Measurements from ENCODE around the gene KLK12.

Gene KLK12, protein sequence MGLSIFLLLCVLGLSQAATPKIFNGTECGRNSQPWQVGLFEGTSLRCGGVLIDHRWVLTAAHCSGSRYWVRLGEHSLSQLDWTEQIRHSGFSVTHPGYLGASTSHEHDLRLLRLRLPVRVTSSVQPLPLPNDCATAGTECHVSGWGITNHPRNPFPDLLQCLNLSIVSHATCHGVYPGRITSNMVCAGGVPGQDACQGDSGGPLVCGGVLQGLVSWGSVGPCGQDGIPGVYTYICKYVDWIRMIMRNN

DNA sequence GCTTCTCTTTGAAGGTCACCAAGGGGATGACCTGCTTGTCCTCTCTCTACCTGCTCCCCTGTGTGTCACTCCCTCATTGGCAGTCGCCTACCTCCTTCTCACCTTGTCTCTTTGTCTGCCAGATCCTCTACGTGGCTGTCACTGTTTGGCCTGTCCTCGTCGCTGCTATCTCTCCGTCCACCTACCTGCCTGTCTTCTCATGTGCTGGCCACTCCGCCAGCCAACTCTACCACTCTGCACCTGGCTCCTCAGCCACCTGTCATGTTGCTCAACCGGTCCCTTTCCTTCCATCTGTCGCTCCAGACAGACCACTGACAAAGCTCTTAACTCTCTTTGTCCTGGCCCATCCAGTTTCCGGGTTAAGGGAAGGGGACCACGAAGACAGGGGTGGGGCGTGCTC lies at the start of gene KLK12:
Gene KLK12 (minus strand): TSS at position 299 of the 400 bp plus-strand sequence. CDS start 381 bp downstream, outside the sequence.
- no peak for DNase-seq (ENCODE audit: low read depth in 1 of 2, low spot score in 1 of 2)

GRCh38 chr19:51084505-51084904 lies 49.7 kb upstream of the KLK12 start:
- no peak for DNase-seq (ENCODE audit: low read depth in 1 of 2, low spot score in 1 of 2)

GRCh38 chr19:51083783-51084182 lies 49.0 kb upstream of the KLK12 start:
- no peak for DNase-seq (ENCODE audit: low read depth in 1 of 2, low spot score in 1 of 2)

DNA sequence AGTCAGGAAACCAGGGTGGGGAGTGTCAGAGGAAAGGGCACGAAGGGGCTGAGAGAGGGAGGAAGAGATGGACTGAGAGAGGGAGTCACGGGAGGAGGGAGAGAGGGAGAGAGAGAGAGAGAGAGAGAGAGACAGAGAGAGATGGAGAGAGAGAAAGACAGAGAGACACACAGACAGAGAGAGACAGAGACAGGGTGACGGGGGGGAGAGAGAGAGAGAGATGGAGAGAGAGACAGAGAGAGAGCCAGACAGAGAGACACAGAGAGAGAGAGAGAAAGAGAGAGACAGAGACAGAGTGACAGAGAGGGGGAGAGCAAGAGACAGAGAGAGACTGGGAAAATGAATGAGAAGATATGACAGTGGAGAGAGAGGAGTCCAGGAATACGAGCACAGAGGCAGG lies 48.4 kb upstream of the KLK12 start:
- DNase-seq (ENCODE audit: low read depth in 1 of 2, low spot score in 1 of 2), result no peak

- DNase-seq (ENCODE audit: low read depth in 1 of 2, low spot score in 1 of 2), result no peak
Observed at GRCh38 chr19:51082611-51083010, 47.8 kb upstream of the KLK12 start, which contains the start of gene KLK14. TSS of gene KLK14 (minus strand) at chr19:51082887. CDS start at chr19:51082614, 273 bp downstream.

DNA sequence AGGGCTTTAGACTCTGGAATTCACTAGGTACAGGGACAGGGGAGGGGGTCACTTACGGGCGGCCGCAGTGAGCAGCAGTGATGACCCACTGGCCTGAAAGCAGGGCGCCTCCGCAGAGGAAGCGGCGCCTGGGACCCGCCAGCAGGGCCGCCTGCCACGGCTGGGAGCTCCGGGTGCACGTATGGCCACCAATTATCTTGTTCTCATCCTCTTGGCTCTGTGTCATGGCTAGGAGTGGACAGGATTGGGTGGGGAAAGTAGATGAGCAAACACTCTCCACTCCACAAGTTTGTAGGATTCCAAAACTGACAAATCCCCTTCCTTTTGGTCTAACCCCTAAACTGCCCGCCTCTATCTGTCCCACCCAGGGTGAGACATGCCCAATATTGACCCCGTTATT lies 46.7 kb upstream of the KLK12 start:
- DNase-seq (ENCODE audit: low read depth in 1 of 2, low spot score in 1 of 2), result no peak

DNA sequence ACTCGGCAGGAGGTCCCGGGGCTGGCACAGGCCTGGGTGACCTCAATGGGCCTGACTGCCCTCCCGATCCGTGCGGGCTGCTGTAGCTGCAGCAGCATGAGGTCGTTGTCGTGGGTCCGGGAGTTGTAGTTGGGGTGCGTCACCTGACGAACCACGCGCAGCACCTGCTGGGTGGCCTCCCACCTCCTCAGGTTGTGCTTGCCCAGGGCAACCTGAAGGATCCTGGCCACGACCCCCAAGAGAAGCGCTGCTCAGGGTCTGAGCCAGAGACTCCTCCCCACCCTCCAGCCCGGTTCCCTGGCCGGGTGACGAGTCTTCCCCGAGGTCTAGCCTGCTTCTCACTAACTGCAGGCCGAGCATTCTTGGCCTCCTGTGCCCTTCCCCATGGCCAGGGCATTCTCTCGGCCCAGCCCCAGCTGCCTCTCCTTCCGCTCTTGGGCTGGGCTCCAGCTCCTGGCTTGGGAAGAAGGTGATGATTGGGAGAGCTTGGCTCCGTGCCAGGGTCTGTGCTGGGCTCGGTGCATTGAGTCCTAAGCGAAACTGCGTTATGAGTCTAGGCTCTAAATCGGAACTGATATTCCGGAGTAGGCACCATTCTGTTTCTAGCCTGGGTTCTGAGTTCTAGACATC lies 44.8 kb upstream of the KLK12 start:
- no peak for DNase-seq (ENCODE audit: low read depth in 1 of 2, low spot score in 1 of 2)

- DNase-seq (ENCODE audit: low read depth in 1 of 2, low spot score in 1 of 2), result no peak
Observed at GRCh38 chr19:51078731-51079130, 43.9 kb upstream of the KLK12 start.

GRCh38 chr19:51078104-51078503 lies 43.3 kb upstream of the KLK12 start:
- no peak for DNase-seq (ENCODE audit: low read depth in 1 of 2, low spot score in 1 of 2)

DNA sequence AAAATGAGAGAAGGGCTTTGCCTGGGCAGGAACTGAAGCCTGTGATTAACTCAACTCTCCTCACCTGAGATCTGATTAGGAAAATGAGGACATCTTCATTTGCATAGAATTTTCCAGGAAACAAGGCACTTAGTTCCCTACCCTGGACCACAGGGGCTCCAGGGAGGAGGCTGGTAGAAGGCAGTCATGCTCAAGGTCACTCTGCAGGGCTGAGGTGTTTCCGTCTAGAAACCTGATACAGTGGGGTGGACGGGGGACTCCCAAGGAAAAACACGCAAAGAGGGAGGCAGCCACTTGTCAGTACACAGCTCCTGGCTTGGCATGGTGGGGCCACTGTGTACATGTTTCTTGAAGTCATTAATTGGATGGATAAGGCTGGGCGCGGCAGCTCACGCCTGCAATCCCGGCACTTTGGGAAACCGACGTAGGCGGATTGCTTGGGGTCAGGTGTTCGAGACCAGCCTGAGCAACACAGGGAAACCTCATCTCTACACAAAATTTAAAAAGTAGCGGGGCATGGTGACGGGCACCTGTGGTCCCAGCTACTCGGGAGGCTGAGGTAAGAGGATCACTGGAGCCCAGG lies 41.9 kb upstream of the KLK12 start:
- DNase-seq (ENCODE audit: low read depth in 1 of 2, low spot score in 1 of 2), result no peak

GRCh38 chr19:51075998-51076397 lies 41.2 kb upstream of the KLK12 start:
- no peak for DNase-seq (ENCODE audit: low read depth in 1 of 2, low spot score in 1 of 2)

DNA sequence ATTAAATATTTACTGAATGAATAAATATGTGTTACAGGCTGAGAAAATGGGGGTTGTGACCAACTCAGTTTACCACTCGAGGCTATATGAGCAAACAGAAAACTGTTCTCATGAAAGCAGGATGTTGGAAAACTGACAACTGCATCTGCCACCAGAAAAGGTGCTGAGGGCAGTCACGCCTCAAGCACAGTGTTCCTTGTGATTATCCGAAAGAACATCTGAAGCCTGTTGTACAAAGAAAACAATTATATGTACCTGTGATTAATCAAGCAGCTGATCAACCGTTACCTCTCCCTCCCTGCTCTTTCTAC lies 36.2 kb upstream of the KLK12 start:
- no peak for DNase-seq (ENCODE audit: low read depth in 1 of 2, low spot score in 1 of 2)

DNA sequence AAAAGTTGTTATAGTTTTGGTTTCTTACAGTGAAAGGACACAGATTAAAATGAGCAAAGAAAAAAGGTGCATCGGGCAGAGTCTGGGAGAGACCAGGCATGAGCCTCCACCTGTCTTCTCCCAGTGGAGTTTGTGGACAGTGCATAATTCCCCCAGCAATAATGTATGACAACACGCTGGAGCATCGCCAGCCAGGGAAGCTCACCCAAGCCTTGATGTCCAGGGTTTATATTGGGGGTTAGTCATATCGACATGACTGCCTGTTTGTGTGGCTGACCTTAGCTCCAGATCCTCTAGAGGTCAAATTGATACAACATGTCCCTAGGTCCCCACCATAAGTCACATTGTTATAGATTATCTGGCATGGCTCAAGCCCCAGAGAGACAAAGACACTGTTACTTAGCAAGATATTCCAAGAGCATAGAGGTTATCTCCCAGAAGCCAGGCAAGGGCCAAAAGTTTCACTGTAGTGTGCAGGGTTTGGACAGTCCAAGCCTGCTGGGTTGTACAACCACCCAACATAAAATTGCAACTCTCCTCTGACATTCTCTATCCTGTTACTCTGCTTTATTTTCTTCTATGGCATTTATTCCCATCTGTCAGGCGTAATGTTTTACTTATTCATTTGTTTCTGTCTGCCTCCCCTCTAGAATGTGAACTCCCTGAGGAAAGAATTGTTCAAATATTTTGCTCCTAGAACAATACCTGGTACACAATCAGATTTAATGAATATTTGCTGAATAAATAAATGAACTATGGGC lies 35.7 kb upstream of the KLK12 start:
- no peak for DNase-seq (ENCODE audit: low read depth in 1 of 2, low spot score in 1 of 2)

DNA sequence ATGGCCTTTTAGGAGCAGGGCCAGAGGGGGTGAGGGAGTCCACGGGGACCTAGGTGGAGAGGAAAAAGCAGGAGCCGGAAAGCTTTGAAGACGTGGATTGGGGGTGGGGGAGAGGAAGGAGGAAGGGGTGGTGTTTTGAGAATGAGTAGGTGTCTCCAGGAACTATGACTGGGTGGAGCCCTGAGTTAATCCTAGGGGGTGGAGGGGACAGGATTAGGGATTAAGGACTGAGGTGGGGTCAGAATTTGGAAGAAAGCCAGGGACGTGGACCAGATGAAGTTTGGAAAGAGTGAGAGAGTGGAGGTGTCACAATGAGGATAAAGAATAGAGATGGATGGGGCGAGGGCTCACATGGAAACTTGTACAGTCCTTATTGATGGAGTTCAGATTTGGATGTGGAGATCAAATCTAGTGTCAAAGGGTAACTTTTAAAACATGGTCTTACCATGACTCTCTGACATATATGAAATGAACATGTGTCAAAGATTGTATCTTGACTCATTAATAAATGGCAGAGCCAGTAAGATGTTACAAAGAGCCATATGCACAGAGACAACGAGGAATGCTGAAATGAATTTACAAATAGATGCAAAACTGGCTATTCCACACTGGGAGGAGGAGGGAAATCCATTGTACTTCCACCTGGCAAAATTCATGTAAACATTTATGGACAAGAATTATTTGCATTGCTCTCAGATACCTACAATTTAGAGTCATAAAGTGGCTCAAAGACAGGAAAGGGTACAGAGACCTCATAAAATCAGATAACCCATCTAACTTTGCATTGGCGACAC lies 31.8 kb upstream of the KLK12 start:
- DNase-seq (ENCODE audit: low read depth in 1 of 2, low spot score in 1 of 2), result no peak

DNA sequence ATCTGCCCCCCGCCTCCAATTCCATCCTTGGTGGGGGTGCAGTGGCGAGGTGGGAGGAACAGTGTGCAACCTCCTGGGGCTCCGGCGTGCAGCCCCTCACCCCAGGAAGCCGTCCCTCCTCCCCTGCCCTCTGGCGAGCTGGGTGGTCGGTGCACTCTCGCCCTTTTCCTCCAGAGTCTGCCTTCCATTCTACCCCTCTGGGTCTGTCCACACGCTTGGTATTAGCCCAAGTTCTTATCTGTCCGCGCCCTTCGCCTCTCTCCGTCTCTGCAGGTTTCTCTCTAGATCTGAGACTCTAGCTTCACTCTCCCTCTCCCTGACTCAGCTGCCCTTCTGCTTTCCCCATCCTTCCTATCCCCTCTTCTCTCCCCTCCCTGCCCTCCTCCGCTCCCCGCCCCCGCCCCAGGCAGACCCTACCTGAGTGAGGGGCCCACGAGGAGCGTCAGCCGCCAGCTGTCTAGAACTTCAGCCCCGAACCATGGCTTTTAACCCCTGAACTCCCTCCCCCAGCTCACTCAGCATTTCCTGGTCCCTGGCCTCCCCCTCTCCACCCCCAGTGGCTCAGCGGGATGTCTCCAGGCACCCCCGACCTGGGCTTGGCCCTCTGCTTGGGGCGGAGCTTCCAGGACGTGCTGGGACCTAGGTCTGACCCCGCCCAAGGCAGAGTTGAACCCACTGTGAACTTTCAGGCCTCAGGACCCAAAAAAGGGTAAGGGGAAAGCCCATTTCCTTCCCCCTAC lies 30.6 kb upstream of the KLK12 start:
- no peak for DNase-seq (ENCODE audit: low read depth in 1 of 2, low spot score in 1 of 2)

DNA sequence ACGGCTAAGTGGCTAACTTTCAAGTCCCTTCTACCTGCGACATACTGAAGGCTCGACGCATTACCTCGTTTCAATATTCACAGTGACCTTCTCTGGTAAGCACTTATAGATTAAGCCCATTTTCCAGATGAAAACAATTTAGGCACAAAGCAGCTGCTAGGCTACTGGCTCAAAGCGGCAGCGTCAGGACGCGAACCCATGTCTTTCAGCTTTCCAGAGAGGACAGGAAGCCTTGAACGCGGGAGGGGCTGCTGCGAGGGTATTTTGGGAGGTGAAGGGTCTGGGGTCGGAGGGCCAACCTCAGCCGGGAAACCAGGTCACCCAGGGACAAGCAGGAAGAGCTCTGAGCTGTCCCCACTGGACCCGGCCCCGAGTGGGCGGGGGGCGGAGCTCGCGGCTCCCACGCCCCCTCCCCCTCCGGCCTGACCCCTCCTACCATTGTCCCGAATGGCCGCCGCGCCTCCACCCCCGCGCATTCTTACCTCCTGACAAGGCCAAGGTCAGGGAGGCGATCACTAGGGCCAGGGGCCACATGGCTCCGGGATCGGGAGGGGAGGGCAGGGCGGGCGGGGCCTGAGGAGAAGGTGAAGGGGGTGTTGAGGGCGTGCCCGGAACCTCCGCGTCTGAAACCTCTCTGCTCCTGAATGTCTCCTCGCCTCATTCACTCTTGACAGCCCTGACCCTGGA lies 29.9 kb upstream of the KLK12 start, which contains the start of gene KLK13:
Gene KLK13 (minus strand): TSS at position 559 of the 687 bp plus-strand sequence. CDS start 25 bp downstream, at position 534.
- no peak for DNase-seq (ENCODE audit: low read depth in 1 of 2, low spot score in 1 of 2)

GRCh38 chr19:51063664-51064063 lies 28.9 kb upstream of the KLK12 start:
- DNase-seq (ENCODE audit: low read depth in 1 of 2, low spot score in 1 of 2), result no peak

DNA sequence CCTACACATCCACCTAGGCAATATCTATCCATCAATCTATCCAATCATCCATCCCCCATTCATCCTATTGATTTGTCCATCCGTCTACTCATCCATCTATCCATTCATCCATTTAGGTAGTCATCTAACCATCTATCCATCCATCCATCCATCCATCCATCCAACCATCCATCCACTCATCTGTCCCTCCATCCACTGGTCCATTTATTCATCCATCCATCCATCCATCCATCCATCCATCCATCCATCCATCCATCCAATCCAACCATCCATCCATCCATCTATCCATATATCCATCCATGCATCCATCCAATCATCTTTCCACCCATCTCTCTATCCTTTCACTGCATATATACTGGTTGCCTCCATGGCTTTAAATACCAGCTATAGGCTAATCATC lies 26.2 kb upstream of the KLK12 start:
- no peak for DNase-seq (ENCODE audit: low read depth in 1 of 2, low spot score in 1 of 2)

DNA sequence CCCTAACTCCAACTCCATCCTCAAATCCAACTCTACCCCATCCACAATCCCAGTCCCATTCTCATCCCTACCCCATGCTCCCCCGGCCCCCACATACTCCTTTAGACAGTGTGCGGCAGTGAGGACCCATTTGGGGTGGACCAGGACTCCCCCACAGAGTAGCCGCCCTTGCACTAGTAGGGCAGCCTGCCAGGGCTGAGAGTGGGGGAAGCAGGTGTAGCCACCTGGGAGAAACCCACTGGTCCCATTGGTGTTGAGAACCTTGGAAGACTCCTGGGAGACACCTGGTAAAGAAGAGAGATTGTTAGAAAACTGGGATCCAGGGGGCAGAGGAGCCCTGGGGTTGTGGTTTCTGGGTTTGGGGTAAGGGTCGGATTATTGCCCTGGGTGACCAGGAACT lies 25.5 kb upstream of the KLK12 start:
- no peak for DNase-seq (ENCODE audit: low read depth in 1 of 2, low spot score in 1 of 2)

DNA sequence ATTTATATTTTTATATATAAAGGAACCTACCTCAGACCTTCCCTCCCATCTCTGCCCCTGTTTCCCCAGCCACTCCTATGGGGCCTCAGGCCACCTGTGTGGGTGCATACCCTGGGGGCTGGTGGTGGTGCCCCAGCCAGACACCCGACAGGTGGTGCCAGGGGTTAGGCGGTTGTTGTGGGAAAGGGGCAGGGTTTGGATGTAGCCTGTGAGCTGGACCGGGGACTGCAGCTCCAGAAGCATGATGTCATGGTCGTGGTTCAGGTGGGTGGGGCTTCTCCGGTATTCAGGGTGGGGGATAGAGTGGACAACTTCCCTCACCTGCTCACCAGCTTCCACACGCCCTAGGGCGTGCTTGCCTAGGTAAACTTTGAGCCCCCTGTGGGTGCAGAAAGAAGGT lies 24.9 kb upstream of the KLK12 start:
- no peak for DNase-seq (ENCODE audit: low read depth in 1 of 2, low spot score in 1 of 2)
